Karpas-422 (cell line): Measurements from ENCODE around the gene MSH4. TPM values are rescaled to one million over a fixed set of nuclear protein-coding genes. Genes with fewer than 3 reads are reported as not detected.
"Not testable (repeated sequence)": the region's sequence is repeated elsewhere in the genome, so short reads cannot be mapped to it uniquely, and the experiment has no call there.

ENCODE experiments used
- DNase-seq: peaks from one replicate; pipeline ENCODE4 v3.0.0-alpha.2; 2015
- H2AFZ ChIP-seq: fragments of 200-600 bp; sonication (generic); 2 replicates; pipeline ENCODE4 v1.6.1; 2014; ENCODE audit warnings: antibody characterized with exemption, low read length, mixed read lengths
- H3K27ac ChIP-seq: fragments of 200-600 bp; sonication (generic); 2 replicates; pipeline ENCODE4 v1.5.1; 2014; ENCODE audit warnings: mild to moderate bottlenecking, low read length, moderate library complexity
- H3K27me3 ChIP-seq: fragments of 200-600 bp; sonication (generic); 2 replicates; pipeline ENCODE4 v1.6.1; 2014; ENCODE audit warnings: low read length, mixed read lengths
- H3K36me3 ChIP-seq: fragments of 200-600 bp; sonication (generic); 2 replicates; pipeline ENCODE4 v1.6.1; 2014; ENCODE audit warnings: low read length, mixed read lengths; ENCODE audit not compliant: insufficient read depth
- H3K4me1 ChIP-seq: fragments of 200-600 bp; sonication (generic); 2 replicates; pipeline ENCODE4 v1.6.1; 2014; ENCODE audit warnings: mild to moderate bottlenecking, low read length, mixed read lengths
- H3K4me2 ChIP-seq: fragments of 200-600 bp; sonication (generic); 2 replicates; pipeline ENCODE4 v1.6.1; 2014; ENCODE audit warnings: low read length, low read depth, mild to moderate bottlenecking; ENCODE audit not compliant: poor library complexity, severe bottlenecking
- H3K4me3 ChIP-seq: fragments of 200-600 bp; sonication (generic); 2 replicates; pipeline ENCODE4 v1.5.1; 2014; ENCODE audit warnings: mild to moderate bottlenecking, antibody characterized with exemption, low read length, mixed read lengths
- H3K79me2 ChIP-seq: fragments of 200-600 bp; sonication (generic); 2 replicates; pipeline ENCODE4 v1.6.1; 2014; ENCODE audit warnings: mild to moderate bottlenecking, low read length, mixed read lengths
- H3K9ac ChIP-seq: fragments of 200-600 bp; sonication (generic); 2 replicates; pipeline ENCODE4 v1.6.0; 2014; ENCODE audit warnings: low read length
- H3K9me2 ChIP-seq: fragments of 200-600 bp; sonication (generic), shearing (Covaris generic); replicated peaks from 2 replicates; pipeline ENCODE4 v1.6.0; 2014; ENCODE audit warnings: mild to moderate bottlenecking, low read length, moderate library complexity; ENCODE audit not compliant: insufficient read depth
- H3K9me3 ChIP-seq: fragments of 300-700, 200-600 bp; sonication (generic); 2 replicates; pipeline ENCODE4 v1.6.1; 2014; ENCODE audit warnings: low read length, mixed read lengths
- H4K20me1 ChIP-seq: fragments of 200-600 bp; sonication (generic); 2 replicates; pipeline ENCODE4 v1.6.1; 2014; ENCODE audit warnings: mild to moderate bottlenecking, antibody characterized with exemption, low read length, low read depth; ENCODE audit not compliant: insufficient read depth
- total RNA-seq: library from RNA; depleted of rRNA; stranded (reverse); fragments of >200 nt; shearing (Covaris generic); gene quantifications from 2 replicates; pipeline ENCODE4 v1.2.3, GENCODE V29; 2014; ENCODE audit warnings: low replicate concordance

The MSH4 gene
- total RNA-seq, 1 experiment from 2014 or later, result not detected

DNA sequence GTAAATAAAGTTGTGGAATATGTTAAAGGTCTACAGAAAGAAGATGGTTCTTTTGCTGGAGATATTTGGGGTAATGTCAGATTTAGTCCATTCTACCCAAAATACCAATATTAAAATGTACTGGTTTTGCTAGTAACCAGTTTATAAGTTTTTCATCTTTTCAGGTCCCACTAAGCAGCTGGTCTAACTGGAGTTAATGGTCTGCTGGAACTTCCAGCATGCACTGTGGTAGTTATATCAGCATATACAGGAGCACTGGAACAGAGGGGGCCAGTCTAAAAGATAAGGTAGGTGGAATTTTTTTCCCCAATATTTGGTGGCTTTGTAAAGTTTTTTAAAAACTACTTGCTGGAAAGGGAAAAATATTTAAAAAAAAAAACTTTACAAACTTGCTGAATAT lies 6.7 kb upstream of the MSH4 start:
- peak overlapping the region; percentile 94 for H3K4me2 ChIP-seq
- H4K20me1 ChIP-seq, result peaks cover 62% of the 10 kb centered on the region
- no peaks in the 10 kb centered on the region for H3K9me2 ChIP-seq
- H2AFZ ChIP-seq, result no peak overlapping the region
- peaks cover 49% of the 10 kb centered on the region for H3K79me2 ChIP-seq
- H3K9ac ChIP-seq, result no peak overlapping the region
- H3K27me3 ChIP-seq, result no peaks in the 10 kb centered on the region
- no peak for DNase-seq
- peaks cover 73% of the 10 kb centered on the region for H3K36me3 ChIP-seq
- peaks cover 41% of the 10 kb centered on the region for H3K4me1 ChIP-seq
- H3K9me3 ChIP-seq, result no peaks in the 10 kb centered on the region
- no peak overlapping the region; the same call in 1 of the 2 replicates for H3K4me3 ChIP-seq
- H3K27ac ChIP-seq, result no peak overlapping the region; the same call in 1 of the 2 replicates

- Histone ChIP-seq H3K4me2 (no peak overlapping the region), H2AFZ (no peak overlapping the region), H3K36me3 (peaks cover 81% of the 10 kb centered on the region), H4K20me1 (peaks cover 62% of the 10 kb centered on the region), H3K27me3 (no peaks in the 10 kb centered on the region), H3K9me2 (no peaks in the 10 kb centered on the region), H3K27ac (no peak overlapping the region), H3K4me1 (peaks cover 33% of the 10 kb centered on the region), H3K9ac (no peak overlapping the region), H3K79me2 (peaks cover 49% of the 10 kb centered on the region), H3K9me3 (no peaks in the 10 kb centered on the region), H3K4me3 (no peak overlapping the region)
- no peak for DNase-seq
Measured at GRCh38 chr1:75791022-75791421, 5.7 kb upstream of the MSH4 start.

DNA sequence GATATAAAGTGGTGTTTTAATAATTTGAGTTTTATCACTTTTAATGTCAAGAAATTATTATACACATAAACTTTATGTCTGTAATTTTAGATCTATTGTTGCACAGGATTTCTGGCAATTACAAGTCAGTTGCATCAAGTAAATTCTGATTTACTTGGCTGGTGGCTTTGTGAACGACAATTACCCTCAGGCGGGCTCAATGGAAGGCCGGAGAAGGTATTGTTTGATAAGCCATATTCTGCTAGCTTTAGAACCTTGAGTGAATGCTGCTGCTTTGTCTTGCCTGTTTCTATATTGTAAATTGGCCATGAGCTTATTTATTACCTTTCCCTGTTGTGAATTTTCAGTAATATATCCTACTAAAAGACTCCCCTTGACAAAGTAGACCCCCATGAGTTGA lies 4.6 kb upstream of the MSH4 start:
- Histone ChIP-seq H3K27me3 (no peaks in the 10 kb centered on the region), H3K9me2 (no peaks in the 10 kb centered on the region), H2AFZ (no peak overlapping the region), H4K20me1 (peaks cover 58% of the 10 kb centered on the region), H3K9me3 (no peaks in the 10 kb centered on the region), H3K4me3 (no peak overlapping the region), H3K4me2 (no peak overlapping the region), H3K4me1 (peaks cover 33% of the 10 kb centered on the region), H3K9ac (no peak overlapping the region), H3K27ac (no peak overlapping the region), H3K36me3 (peaks cover 83% of the 10 kb centered on the region), H3K79me2 (peaks cover 39% of the 10 kb centered on the region)
- no peak for DNase-seq

- no peak overlapping the region for H3K9ac ChIP-seq
Measured at GRCh38 chr1:75794382-75794781, 2.3 kb upstream of the MSH4 start.

GRCh38 chr1:75795703-75796193 lies 934 bp upstream of the MSH4 start:
- peaks cover 53% of the 10 kb centered on the region for H3K36me3 ChIP-seq
- H4K20me1 ChIP-seq, result peaks cover 21% of the 10 kb centered on the region
- H3K79me2 ChIP-seq, result 0 out of 2 replicates have a peak, but pooled peaks cover 2% of the 10 kb centered on the region

More at GRCh38 chr1:75794382-75794781, 2.3 kb upstream of the MSH4 start:
- Histone ChIP-seq H3K4me3 (no peak overlapping the region), H3K27ac (no peak overlapping the region), H3K4me2 (no peak overlapping the region), H3K9me3 (no peaks in the 10 kb centered on the region), H3K9me2 (no peaks in the 10 kb centered on the region), H4K20me1 (peaks cover 35% of the 10 kb centered on the region), H3K36me3 (peaks cover 66% of the 10 kb centered on the region), H3K4me1 (peaks cover 11% of the 10 kb centered on the region), H2AFZ (no peak overlapping the region), H3K27me3 (no peaks in the 10 kb centered on the region), H3K79me2 (peaks cover 16% of the 10 kb centered on the region)
- DNase-seq, result no peak

DNA sequence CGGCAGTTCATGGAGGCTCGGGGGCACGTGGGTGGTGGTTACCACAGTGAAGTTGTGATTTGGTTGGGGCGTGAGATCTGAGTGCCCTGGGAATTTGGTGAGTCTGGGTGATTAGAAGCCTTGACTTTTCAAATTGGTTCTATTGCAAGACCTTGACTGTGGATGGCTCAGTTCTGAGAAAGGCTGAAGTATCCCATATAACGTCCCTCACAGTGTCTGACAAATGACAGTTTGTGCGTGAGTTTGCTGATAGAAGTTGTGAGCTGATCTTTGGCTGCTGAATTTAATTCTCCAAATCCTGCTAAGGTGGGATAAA lies 549 bp downstream of the MSH4 start:
- Histone ChIP-seq H3K4me3 (no peak overlapping the region), H4K20me1 (peaks cover 13% of the 10 kb centered on the region), H3K9ac (no peak overlapping the region), H3K9me3 (no peaks in the 10 kb centered on the region), H3K36me3 (peaks cover 38% of the 10 kb centered on the region; the same call in 1 of the 2 replicates), H3K4me1 (peaks cover 1% of the 10 kb centered on the region; the same call in 1 of the 2 replicates), H3K27ac (no peak overlapping the region), H3K79me2 (no peaks in the 10 kb centered on the region), H2AFZ (no peak overlapping the region), H3K27me3 (no peaks in the 10 kb centered on the region), H3K4me2 (no peak overlapping the region), H3K9me2 (no peaks in the 10 kb centered on the region)
- DNase-seq, result peak; percentile 62

More at GRCh38 chr1:75795703-75796193, 934 bp upstream of the MSH4 start:
- DNase-seq, result peak; percentile 59
- Histone ChIP-seq H3K9ac (no peak overlapping the region), H3K27ac (no peak overlapping the region), H3K4me2 (no peak overlapping the region), H3K9me2 (no peaks in the 10 kb centered on the region), H3K4me1 (no peaks in the 10 kb centered on the region; the same call in 1 of the 2 replicates), H3K9me3 (no peaks in the 10 kb centered on the region), H3K27me3 (no peaks in the 10 kb centered on the region), H2AFZ (no peak overlapping the region), H3K4me3 (no peak overlapping the region)

DNA sequence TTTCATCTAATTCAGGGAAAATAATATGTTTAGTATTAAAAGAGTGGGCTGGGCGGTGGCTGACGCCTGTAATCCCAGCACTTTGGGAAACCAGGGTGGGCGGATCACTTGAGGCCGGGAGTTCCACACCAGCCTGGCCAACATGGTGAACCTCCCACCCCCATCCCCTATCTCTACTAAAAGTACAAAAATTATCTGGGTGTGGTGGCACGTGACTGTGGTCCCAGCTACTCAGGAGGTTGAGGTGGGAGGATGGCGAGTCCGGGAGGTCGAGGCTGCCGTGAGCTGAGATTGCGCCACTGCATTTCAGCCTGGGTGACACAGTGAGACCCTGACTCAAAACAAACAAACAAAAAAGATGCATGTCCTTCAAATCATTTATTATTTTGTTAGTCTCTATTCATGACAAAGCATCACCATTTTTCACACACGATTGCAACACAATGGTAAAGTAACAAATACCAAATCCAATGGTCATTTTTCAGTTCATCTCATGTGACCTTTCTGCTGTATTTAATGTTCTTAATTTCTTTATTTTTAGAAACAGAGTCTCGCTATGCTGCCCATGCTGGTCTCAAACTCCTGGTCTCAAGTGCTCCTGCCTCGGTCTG lies 1.0 kb downstream of the MSH4 start:
- no peak overlapping the region for H2AFZ ChIP-seq
- H4K20me1 ChIP-seq, result peaks cover 13% of the 10 kb centered on the region
- peaks cover 33% of the 10 kb centered on the region; the same call in 1 of the 2 replicates for H3K36me3 ChIP-seq
- H3K27ac ChIP-seq, result no peak overlapping the region
- H3K4me3 ChIP-seq, result no peak overlapping the region
- H3K4me1 ChIP-seq, result peaks cover 6% of the 10 kb centered on the region; the same call in 1 of the 2 replicates
- H3K79me2 ChIP-seq, result no peaks in the 10 kb centered on the region
- H3K27me3 ChIP-seq, result no peaks in the 10 kb centered on the region
- H3K9me2 ChIP-seq, result no peaks in the 10 kb centered on the region
- no peak overlapping the region for H3K4me2 ChIP-seq
- no peaks in the 10 kb centered on the region for H3K9me3 ChIP-seq
- H3K9ac ChIP-seq, result no peak overlapping the region
- no peak for DNase-seq

GRCh38 chr1:75801480-75801879 lies 4.8 kb downstream of the MSH4 start:
- H3K79me2 ChIP-seq, H3K27me3 ChIP-seq, H3K9me2 ChIP-seq, H3K9ac ChIP-seq, H3K4me2 ChIP-seq, H4K20me1 ChIP-seq, H3K4me1 ChIP-seq, H2AFZ ChIP-seq, H3K4me3 ChIP-seq, H3K9me3 ChIP-seq, H3K27ac ChIP-seq, H3K36me3 ChIP-seq, DNase-seq: not testable (repeated sequence)
